Pancreas (tissue), 10 donors: ENCODE results near the gene SLC24A3. TPM values are rescaled to one million over a fixed set of nuclear protein-coding genes. Genes with fewer than 3 reads are reported as not detected.

ENCODE experiments used
- ATAC-seq, 4 donors: fragments of 200-7000 bp; cut with Tn5 transposase; one replicate each; pipeline versions ENCODE4 v1.8.0 to v1.9.1; 2020; ENCODE audit warnings: mild to moderate bottlenecking in 4 of 4, moderate library complexity in 4 of 4
- DNase-seq, 6 donors: peaks; one replicate each; pipeline ENCODE4 v3.0.0-alpha.2; 2020
- FAIRE-seq: peaks from 2 replicates; lab custom pipeline; 2012; peaks lifted over from hg19 to GRCh38; lab: Jason Lieb, UNC
- H3K27ac ChIP-seq, 4 donors: fragments of 200-600 bp; sonication (generic); 1 replicate in 3 of 4; 2 replicates in 1 of 4; pipeline versions ENCODE4 v1.5.0 to v1.8.0; 2020
- H3K27me3 ChIP-seq, 4 donors: fragments of 200-600 bp; one replicate each; pipeline ENCODE4 v1.8.0; 2021
- H3K36me3 ChIP-seq, 3 donors: fragments of 200-600 bp; sonication (generic) in 1 of 3; one replicate each; pipeline versions ENCODE4 v1.5.0 to v1.8.0; 2020 to 2021
- H3K4me1 ChIP-seq, 3 donors: fragments of 200-600 bp; one replicate each; pipeline ENCODE4 v1.8.0; 2021
- H3K4me3 ChIP-seq, 4 donors: fragments of 200-600 bp; sonication (generic) in 2 of 4; one replicate each; pipeline versions ENCODE4 v1.5.0 to v1.8.0; 2020 to 2021
- H3K9me3 ChIP-seq, 4 donors: fragments of 200-600 bp; one replicate each; pipeline ENCODE4 v1.8.0; 2021
- WGBS, 2 donors: extraction: QIAGEN DNeasy Blood & Tissue Kit; methylation state at CpG; one replicate each; pipeline ENCODE4 v1.1.7; 2013; 5-methylcytosine and 5-hydroxymethylcytosine counted together
- intact Hi-C, 3 donors: fragments of 100-400 bp; cut with DNase I; formaldehyde crosslinking; loops; one replicate each; pipeline versions ENCODE4 v1.11.1 to v1.14.2; 2022
- polyA plus RNA-seq, 2 donors: library from polyadenylated mRNA; stranded (reverse); fragments of 200-250 nt; gene quantifications; one replicate each; pipeline ENCODE4 v1.2.3, GENCODE V29; 2013
- total RNA-seq, 6 donors: library from RNA; stranded (reverse); fragmentation: NEBNext Ultra II Directional in 4 of 6; extraction: Animal tissue kit (Norgen Biotek cat#: 25700) in 4 of 6; gene quantifications; one replicate each; pipeline versions ENCODE4 v1.2.1 to v1.2.4, GENCODE V29; 2021 to 2023
- TF ChIP-seq, protein P1 (sequence below), 4 donors: fragments of 200-600 bp; sonication (generic) in 3 of 4; IDR thresholded peaks; one replicate each; pipeline versions ENCODE4 v1.5.0 to v1.8.0; 2021; ENCODE audit warnings: antibody characterized with exemption in 4 of 4
- donor health status: healthy with polysubstance abuse.
- donor health status: DM: no; HTN: no; CAD: no; lungs with moderate emphysema.
- donor health status: DM: no; HTN: no; CAD: no.
- donor health status: control.
- donor health status: control.
- donor health status: Bipolar disorder and iron deficiency.
- donor health status: DM: yes; HTN: yes; CAD: no.
- donor health status: DM: no; HTN: no; CAD: no.
- donor health status: DM: no; HTN: no; CAD: no.
- donor health status: DM: yes; HTN: yes; CAD: no.

Gene SLC24A3
- total and polyA plus RNA-seq, 8 donors = 0.28 to 0.87 (median 0.49) TPM

DNA sequence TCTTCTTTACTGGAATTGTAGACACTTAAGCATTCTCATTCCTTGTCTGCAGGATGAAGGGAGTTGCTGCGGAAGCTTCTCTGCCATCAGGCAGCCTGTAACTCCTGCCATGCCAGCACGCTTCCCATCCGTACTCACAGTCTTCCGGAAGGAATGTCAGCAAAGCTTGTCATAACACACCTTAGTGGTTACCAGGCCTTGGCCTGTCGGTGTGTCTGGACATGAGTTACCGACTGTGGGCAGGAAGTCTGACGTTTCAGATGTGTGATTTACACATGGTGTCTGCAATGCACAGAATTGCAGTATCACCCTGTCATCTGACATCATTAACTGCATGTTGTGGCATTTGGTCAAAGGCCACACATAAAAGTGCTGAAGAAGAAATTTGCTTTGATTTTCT lies 102.2 kb downstream of the SLC24A3 start:
- 73 to 88% methylated on average over 7 of the region's 7 CpGs for WGBS, 2 donors

GRCh38 chr20:19317237-19318069 lies 105.0 kb downstream of the SLC24A3 start:
- H3K27me3 ChIP-seq = no peaks in the 10 kb centered on the region
- H3K4me1 ChIP-seq = no peaks in the 10 kb centered on the region
- intact Hi-C loops = no loop called here
- H3K9me3 ChIP-seq = no peaks in the 10 kb centered on the region
- no peak for ATAC-seq
- FAIRE-seq = no peak
- TF ChIP-seq, protein P1, sequence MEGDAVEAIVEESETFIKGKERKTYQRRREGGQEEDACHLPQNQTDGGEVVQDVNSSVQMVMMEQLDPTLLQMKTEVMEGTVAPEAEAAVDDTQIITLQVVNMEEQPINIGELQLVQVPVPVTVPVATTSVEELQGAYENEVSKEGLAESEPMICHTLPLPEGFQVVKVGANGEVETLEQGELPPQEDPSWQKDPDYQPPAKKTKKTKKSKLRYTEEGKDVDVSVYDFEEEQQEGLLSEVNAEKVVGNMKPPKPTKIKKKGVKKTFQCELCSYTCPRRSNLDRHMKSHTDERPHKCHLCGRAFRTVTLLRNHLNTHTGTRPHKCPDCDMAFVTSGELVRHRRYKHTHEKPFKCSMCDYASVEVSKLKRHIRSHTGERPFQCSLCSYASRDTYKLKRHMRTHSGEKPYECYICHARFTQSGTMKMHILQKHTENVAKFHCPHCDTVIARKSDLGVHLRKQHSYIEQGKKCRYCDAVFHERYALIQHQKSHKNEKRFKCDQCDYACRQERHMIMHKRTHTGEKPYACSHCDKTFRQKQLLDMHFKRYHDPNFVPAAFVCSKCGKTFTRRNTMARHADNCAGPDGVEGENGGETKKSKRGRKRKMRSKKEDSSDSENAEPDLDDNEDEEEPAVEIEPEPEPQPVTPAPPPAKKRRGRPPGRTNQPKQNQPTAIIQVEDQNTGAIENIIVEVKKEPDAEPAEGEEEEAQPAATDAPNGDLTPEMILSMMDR (IDR thresholded peaks at IDR 0.05) = no peak
- H3K4me3 ChIP-seq = no peak overlapping the region
- DNase-seq = no peak
- H3K36me3 ChIP-seq = no peaks in the 10 kb centered on the region
- H3K27ac ChIP-seq = no peak overlapping the region
- 47 to 52% methylated on average over 5 of the region's 5 CpGs for WGBS, 2 donors

More for the DNA sequence above, 102.2 kb downstream of the SLC24A3 start:
- no peak overlapping the region for H3K4me3 ChIP-seq
- DNase-seq (no peak), FAIRE-seq (no peak), ATAC-seq (no peak)
- no peaks in the 10 kb centered on the region for H3K9me3 ChIP-seq
- TF ChIP-seq, protein P1 (IDR thresholded peaks at IDR 0.05) = no peak
- intact Hi-C loops = no loop called here
- H3K4me1 ChIP-seq = no peaks in the 10 kb centered on the region
- H3K36me3 ChIP-seq = no peaks in the 10 kb centered on the region
- H3K27ac ChIP-seq = no peak overlapping the region
- no peaks in the 10 kb centered on the region for H3K27me3 ChIP-seq

DNA sequence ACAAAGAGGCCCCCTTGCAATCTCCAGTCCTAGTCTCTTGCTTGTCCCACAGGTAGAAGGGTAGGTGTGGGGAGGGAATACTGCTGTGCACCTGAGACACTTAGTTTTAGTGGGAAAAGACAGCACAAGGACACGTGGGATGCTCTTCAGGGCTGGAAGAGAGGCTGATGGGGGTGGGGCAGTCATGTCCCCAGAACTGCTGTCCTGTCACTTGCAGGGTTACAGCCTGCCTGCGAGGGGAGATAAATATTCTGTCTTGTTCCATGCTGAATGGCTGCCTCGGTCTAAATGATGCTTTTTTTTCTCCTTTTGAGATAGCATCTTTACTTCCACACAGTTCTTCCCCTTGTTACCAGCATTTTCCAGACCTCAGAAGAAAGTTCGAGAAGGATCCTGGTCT lies 106.2 kb downstream of the SLC24A3 start:
- WGBS, 2 donors = 35 to 38% methylated on average over 4 of the region's 4 CpGs
- ATAC-seq = no peak

DNA sequence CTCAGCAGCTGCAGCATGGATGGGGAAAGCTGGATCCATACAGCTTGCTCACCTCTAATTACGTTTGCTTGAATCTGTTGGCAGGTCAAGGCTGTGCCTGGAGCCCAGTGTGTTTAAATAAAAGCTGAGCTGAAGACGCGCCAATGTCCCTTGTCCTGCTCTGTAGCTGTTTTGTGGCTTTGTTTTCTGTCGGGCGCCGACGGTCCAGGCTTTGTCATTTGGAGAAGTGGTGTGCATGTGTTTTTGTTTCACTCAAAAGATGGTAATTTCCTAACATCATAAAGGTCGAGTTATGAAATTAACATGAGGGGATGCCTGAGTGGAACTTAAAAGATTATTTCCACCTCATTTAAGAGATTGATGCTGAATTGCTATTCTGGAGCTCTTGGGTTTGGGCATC lies 107.6 kb downstream of the SLC24A3 start:
- Histone ChIP-seq H3K4me1 (no peaks in the 10 kb centered on the region), H3K36me3 (no peaks in the 10 kb centered on the region), H3K27ac (no peak overlapping the region), H3K4me3 (no peak overlapping the region), H3K27me3 (no peaks in the 10 kb centered on the region), H3K9me3 (no peaks in the 10 kb centered on the region)
- FAIRE-seq = no peak
- TF ChIP-seq, protein P1 (IDR thresholded peaks at IDR 0.05) = no peak
- WGBS, 2 donors = 35 to 36% methylated on average over 8 of the region's 8 CpGs
- intact Hi-C loops = no loop called here
- no peak for ATAC-seq
- no peak for DNase-seq

More for the DNA sequence above, 106.2 kb downstream of the SLC24A3 start:
- H3K9me3 ChIP-seq = no peaks in the 10 kb centered on the region
- H3K27me3 ChIP-seq = no peaks in the 10 kb centered on the region
- no peak overlapping the region for H3K4me3 ChIP-seq
- intact Hi-C loops = no loop called here
- TF ChIP-seq, protein P1 (IDR thresholded peaks at IDR 0.05) = no peak
- H3K4me1 ChIP-seq = no peaks in the 10 kb centered on the region
- no peak overlapping the region for H3K27ac ChIP-seq
- no peak for DNase-seq
- no peaks in the 10 kb centered on the region for H3K36me3 ChIP-seq
- no peak for FAIRE-seq

DNA sequence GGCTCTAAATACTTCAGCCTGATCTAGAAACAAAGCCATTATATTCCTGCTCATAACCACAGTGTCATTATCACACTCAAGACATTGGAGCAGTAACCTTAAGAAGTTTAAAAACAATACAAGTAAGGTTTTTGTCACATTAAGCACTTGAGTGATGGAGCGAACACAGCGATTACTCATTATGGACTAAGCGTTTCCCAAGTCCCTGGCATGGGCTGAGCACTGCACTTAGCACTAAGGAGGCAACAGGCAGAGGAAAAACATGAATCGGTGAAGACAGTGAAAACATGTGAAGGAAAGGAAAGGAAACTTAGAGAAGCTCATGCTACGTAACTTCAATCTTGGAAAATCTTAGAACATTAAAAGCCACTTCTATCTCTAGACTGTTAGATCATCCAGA lies 108.7 kb downstream of the SLC24A3 start:
- H3K36me3 ChIP-seq = no peaks in the 10 kb centered on the region
- WGBS, 2 donors = 74 to 85% methylated on average over 5 of the region's 5 CpGs
- TF ChIP-seq, protein P1 (IDR thresholded peaks at IDR 0.05) = no peak
- DNase-seq = no peak
- H3K27me3 ChIP-seq = no peaks in the 10 kb centered on the region
- no peak overlapping the region for H3K27ac ChIP-seq
- H3K4me3 ChIP-seq = no peak overlapping the region
- H3K4me1 ChIP-seq = no peaks in the 10 kb centered on the region
- ATAC-seq = no peak
- no peaks in the 10 kb centered on the region for H3K9me3 ChIP-seq
- intact Hi-C loops = no loop called here
- FAIRE-seq = no peak
